GM12874 (cell line): ENCODE measurements around the gene ANKH.

ENCODE experiments used
- TF ChIP-seq, protein P1 (sequence below): IDR thresholded peaks from 2 replicates; pipeline ENCODE4 v1.5.1; 2011; ENCODE audit warnings: low read depth, mild to moderate bottlenecking, control low read depth, low read length, moderate library complexity; ENCODE audit not compliant: insufficient read depth

Gene ANKH

GRCh38 chr5:14734396-14734795 lies 137.2 kb downstream of the ANKH start:
- TF ChIP-seq, protein P1, sequence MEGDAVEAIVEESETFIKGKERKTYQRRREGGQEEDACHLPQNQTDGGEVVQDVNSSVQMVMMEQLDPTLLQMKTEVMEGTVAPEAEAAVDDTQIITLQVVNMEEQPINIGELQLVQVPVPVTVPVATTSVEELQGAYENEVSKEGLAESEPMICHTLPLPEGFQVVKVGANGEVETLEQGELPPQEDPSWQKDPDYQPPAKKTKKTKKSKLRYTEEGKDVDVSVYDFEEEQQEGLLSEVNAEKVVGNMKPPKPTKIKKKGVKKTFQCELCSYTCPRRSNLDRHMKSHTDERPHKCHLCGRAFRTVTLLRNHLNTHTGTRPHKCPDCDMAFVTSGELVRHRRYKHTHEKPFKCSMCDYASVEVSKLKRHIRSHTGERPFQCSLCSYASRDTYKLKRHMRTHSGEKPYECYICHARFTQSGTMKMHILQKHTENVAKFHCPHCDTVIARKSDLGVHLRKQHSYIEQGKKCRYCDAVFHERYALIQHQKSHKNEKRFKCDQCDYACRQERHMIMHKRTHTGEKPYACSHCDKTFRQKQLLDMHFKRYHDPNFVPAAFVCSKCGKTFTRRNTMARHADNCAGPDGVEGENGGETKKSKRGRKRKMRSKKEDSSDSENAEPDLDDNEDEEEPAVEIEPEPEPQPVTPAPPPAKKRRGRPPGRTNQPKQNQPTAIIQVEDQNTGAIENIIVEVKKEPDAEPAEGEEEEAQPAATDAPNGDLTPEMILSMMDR, result no peak

DNA sequence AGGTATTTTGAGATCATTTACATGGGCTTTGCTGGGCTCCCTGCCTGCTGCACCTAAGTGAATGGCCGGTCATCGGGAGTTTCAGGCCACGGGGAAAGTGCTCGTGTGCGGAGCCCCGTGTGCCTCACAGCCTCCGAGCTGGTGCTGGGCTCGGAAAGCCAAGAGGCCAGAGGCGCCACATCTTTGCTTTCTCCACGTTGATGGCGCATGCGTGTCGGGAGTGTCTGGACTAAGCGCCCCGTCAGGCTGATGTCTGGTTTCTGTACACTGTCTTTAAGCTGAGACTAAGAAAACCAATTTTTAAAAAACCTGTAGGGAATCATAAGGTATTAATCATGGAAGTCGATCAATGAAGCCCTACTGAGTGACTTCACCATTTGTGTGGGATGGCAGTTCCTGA lies 137.9 kb downstream of the ANKH start:
- TF ChIP-seq, protein P1, result no peak

GRCh38 chr5:14732991-14733390 lies 138.6 kb downstream of the ANKH start:
- TF ChIP-seq, protein P1, result no peak

DNA sequence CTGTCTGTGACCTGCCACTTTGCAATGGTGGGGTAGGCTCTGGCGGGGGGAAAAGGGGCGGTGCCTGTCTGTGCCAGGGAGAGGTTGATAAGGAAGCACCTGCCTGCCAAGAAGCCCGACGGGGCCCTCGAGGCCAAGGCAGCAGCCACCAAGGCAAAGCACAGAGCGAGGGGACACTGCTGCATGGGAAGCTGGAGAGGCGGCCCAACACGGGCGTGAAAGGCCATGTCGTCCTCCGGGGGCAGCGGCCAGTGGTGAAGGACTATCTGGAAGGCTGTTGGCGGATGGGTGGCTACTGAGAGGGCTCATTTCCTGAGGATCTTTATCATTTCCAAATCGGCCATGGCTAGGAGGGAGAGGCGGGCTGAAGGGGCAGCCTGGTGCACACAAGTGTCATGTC lies 140.7 kb downstream of the ANKH start:
- TF ChIP-seq, protein P1, result no peak

DNA sequence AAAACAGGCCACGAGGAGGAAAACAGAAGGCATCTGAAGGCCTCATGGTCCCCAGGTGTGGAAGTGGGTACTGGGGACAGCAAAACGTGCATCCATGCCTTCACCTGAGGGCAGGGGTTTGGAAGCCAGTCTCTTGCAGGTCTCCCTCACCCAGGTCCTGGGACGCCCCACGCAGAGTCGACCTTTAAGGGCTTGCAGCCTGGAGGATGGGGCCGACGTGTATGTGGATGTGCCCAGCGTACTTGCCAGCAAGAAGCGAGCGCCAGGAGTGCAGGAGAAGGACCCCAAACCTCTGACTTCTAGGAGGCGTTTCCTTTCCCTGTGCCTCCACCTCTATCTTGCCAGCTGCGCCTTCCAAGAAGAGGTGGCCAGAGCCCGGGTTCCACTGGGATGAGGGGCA lies 141.1 kb downstream of the ANKH start:
- TF ChIP-seq, protein P1, result no peak

DNA sequence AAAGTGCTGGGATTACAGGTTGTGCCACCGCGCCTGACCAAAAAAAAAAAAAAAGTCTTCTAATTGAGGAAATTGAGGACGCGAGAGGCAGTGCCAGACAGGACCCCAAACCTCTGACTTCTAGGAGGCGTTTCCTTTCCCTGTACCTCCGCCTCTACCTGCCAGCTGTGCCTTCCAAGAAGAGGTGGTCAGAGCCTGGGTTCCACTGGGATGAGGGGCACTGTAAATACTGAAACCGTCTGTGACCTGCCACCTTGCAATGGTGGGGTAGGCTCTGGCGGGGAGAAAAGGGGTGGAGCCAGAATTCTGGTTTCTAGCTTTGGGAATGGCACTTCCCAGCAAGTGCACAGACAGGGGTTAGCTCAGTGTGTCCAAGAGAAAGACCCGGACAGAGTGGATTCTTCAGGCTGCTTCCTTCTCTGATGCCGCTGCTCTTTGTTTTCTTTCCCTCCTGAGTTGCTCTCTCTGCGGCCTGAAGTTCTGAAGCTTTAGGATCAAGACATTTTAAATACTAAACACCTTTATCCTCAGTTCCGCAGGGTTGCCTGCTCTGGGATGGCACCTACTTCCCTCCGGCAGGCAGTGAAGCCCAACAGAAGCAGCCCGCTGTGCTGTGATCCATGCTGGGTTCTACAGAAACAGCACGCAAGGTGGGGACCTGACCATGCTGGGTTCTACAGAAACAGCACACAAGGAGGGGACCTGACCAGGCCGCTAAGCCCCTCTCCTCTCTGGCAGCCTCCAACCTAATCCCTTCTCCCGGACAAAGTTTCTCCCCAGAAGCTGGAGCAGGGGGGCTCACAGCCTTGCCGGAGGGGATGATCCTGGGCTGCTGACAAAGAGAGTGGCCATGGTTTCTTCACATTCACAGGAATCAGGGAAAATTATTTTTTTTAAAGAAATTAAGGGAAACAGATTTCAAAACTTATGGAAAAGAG lies 141.9 kb downstream of the ANKH start:
- TF ChIP-seq, protein P1, result no peak

GRCh38 chr5:14728459-14728938 lies 143.1 kb downstream of the ANKH start:
- TF ChIP-seq, protein P1, result no peak
